Measurements from ENCODE around the gene DNM1. TPM values are rescaled to one million over a fixed set of nuclear protein-coding genes. Genes with fewer than 3 reads are reported as not detected.

Gene DNM1
- total and polyA plus RNA-seq, 2 of the 8 experiments (the other 6 are each of a cell fraction or from before 2014, with no cell fraction given), result 34.3 to 62.7 TPM

DNA sequence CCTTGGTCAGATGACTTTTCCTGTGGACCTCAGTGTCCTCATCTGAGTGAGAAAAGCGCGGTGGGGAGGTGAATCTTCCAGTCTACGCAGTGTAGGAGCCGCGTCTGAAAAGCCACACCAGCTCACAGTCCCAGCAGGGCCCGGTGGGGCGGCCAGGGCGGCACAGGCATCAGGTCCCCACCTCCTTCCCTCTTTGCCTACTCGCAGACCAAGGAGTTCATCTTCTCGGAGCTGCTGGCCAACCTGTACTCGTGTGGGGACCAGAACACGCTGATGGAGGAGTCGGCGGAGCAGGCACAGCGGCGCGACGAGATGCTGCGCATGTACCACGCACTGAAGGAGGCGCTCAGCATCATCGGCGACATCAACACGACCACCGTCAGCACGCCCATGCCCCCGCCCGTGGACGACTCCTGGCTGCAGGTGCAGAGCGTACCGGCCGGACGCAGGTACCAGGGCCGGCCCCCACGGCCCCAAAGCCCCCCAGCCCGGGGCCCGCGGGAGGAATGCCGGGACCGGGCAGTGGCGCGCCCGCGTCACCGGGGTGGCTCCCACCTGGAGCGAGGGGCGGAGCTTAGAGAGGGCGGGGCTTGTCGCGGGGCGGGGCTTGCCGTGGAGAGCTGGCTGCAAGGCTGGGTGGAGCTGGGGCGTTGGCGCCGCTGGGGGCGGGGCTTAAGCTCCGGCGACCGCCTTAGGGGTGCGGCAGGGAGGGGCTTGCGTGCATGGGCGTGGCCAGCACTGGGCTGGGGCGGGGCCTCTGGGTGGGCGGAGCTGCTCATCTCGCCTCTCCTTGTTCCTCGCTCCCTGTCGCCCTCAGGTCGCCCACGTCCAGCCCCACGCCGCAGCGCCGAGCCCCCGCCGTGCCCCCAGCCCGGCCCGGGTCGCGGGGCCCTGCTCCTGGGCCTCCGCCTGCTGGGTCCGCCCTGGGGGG lies 47.0 kb downstream of the DNM1 start (continued):
- TF ChIP-seq TAF7 (optimal IDR thresholded peaks at IDR 0.05; ENCODE audit: borderline replicate concordance, low read depth, low read length) (peak; percentile 47), BACH1 (IDR thresholded peaks at IDR 0.05; ENCODE audit: low read length) (no peak), CREB1 (IDR thresholded peaks at IDR 0.05) (peak; percentile 68; the same call in 1 of the 2 replicates)
